Eye (tissue), 1 donor: ENCODE measurements around the gene AGBL2.

Source experiments
- DNase-seq: peaks from one replicate; pipeline ENCODE4 v3.0.0-alpha.2; 2015

The AGBL2 gene

GRCh38 chr11:47620836-47621378 lies 94.3 kb downstream of the AGBL2 start:
- DNase-seq: no peak

- DNase-seq: no peak
Observed at GRCh38 chr11:47617417-47617809, 97.8 kb downstream of the AGBL2 start.

- peak; percentile 75 for DNase-seq
Observed at GRCh38 chr11:47616726-47617416, 98.3 kb downstream of the AGBL2 start.

DNA sequence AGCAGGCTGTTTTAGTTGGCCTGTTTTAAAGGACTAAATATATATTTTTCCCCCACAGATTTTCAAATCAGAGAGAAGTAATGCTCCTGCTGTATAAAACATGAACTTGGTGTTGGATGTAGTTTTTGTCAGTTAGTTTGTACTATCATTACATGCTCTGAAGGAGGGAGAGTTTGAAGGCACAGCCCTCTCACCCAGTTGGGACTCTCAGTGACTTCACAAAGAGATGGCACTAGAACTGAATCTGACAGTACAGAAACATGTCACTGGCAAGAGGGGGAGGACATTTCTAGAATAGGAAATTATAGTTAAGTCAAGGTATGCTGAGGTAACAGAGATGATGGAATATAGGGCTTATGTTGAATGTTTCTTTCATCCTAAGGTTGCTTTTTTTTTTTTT lies 99.9 kb downstream of the AGBL2 start:
- no peak for DNase-seq

- no peak for DNase-seq
Observed at GRCh38 chr11:47611348-47611794, 103.8 kb downstream of the AGBL2 start.

GRCh38 chr11:47609675-47610074 lies 105.5 kb downstream of the AGBL2 start:
- no peak for DNase-seq
